ENCODE data around the gene FAAP20.
"Not testable (repeated sequence)": the region's sequence is repeated elsewhere in the genome, so short reads cannot be mapped to it uniquely, and the experiment has no call there.

The FAAP20 gene

GRCh38 chr1:2151911-2152310 is 42.7 kb downstream of the FAAP20 start:
- Mint-ChIP-seq H3K27me3 (ENCODE audit: low read depth, poor library complexity) (no peaks in the 10 kb centered on the region), H3K36me3 (ENCODE audit: low read depth) (peaks cover 25% of the 10 kb centered on the region), H3K4me1 (peaks cover 10% of the 10 kb centered on the region), H3K27ac (no peak overlapping the region), H3K9me3 (no peaks in the 10 kb centered on the region), H3K4me3 (no peak overlapping the region)
- no peak for DNase-seq
- TF ChIP-seq, protein P1, sequence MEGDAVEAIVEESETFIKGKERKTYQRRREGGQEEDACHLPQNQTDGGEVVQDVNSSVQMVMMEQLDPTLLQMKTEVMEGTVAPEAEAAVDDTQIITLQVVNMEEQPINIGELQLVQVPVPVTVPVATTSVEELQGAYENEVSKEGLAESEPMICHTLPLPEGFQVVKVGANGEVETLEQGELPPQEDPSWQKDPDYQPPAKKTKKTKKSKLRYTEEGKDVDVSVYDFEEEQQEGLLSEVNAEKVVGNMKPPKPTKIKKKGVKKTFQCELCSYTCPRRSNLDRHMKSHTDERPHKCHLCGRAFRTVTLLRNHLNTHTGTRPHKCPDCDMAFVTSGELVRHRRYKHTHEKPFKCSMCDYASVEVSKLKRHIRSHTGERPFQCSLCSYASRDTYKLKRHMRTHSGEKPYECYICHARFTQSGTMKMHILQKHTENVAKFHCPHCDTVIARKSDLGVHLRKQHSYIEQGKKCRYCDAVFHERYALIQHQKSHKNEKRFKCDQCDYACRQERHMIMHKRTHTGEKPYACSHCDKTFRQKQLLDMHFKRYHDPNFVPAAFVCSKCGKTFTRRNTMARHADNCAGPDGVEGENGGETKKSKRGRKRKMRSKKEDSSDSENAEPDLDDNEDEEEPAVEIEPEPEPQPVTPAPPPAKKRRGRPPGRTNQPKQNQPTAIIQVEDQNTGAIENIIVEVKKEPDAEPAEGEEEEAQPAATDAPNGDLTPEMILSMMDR (IDR thresholded peaks at IDR 0.05) = no peak

- H3K27me3 Mint-ChIP-seq (ENCODE audit: low read depth, poor library complexity) = no peaks in the 10 kb centered on the region
- H3K4me1 Mint-ChIP-seq = peaks cover 10% of the 10 kb centered on the region
- TF ChIP-seq, protein P1 (IDR thresholded peaks at IDR 0.05) = no peak
- no peaks in the 10 kb centered on the region for H3K9me3 Mint-ChIP-seq
- DNase-seq = no peak
- H3K36me3 Mint-ChIP-seq (ENCODE audit: low read depth) = peaks cover 25% of the 10 kb centered on the region
- H3K4me3 Mint-ChIP-seq = no peak overlapping the region
- H3K27ac Mint-ChIP-seq = no peak overlapping the region
Measured at GRCh38 chr1:2151252-2151651, 43.3 kb downstream of the FAAP20 start.

GRCh38 chr1:2150801-2151200 is 43.8 kb downstream of the FAAP20 start:
- no peak overlapping the region for H3K4me3 Mint-ChIP-seq
- H3K4me1 Mint-ChIP-seq = peaks cover 10% of the 10 kb centered on the region
- peaks cover 25% of the 10 kb centered on the region for H3K36me3 Mint-ChIP-seq (ENCODE audit: low read depth)
- no peaks in the 10 kb centered on the region for H3K9me3 Mint-ChIP-seq
- no peak overlapping the region for H3K27ac Mint-ChIP-seq
- TF ChIP-seq, protein P1 (IDR thresholded peaks at IDR 0.05) = no peak
- DNase-seq = no peak
- no peaks in the 10 kb centered on the region for H3K27me3 Mint-ChIP-seq (ENCODE audit: low read depth, poor library complexity)

GRCh38 chr1:2148691-2149090 is 45.9 kb downstream of the FAAP20 start:
- TF ChIP-seq, protein P1 (IDR thresholded peaks at IDR 0.05) = no peak
- no peak for DNase-seq
- Mint-ChIP-seq H3K4me1 (peaks cover 5% of the 10 kb centered on the region), H3K27ac (no peak overlapping the region), H3K9me3 (no peaks in the 10 kb centered on the region), H3K36me3 (ENCODE audit: low read depth) (peaks cover 15% of the 10 kb centered on the region), H3K27me3 (ENCODE audit: low read depth, poor library complexity) (no peaks in the 10 kb centered on the region), H3K4me3 (no peak overlapping the region)

- H3K27me3 Mint-ChIP-seq (ENCODE audit: low read depth, poor library complexity); H3K4me1 Mint-ChIP-seq; DNase-seq; H3K4me3 Mint-ChIP-seq; H3K9me3 Mint-ChIP-seq; H3K27ac Mint-ChIP-seq: not testable (repeated sequence)
- H3K36me3 Mint-ChIP-seq (ENCODE audit: low read depth) = peaks cover 15% of the 10 kb centered on the region
Measured at GRCh38 chr1:2147869-2148268, 46.7 kb downstream of the FAAP20 start.

DNA sequence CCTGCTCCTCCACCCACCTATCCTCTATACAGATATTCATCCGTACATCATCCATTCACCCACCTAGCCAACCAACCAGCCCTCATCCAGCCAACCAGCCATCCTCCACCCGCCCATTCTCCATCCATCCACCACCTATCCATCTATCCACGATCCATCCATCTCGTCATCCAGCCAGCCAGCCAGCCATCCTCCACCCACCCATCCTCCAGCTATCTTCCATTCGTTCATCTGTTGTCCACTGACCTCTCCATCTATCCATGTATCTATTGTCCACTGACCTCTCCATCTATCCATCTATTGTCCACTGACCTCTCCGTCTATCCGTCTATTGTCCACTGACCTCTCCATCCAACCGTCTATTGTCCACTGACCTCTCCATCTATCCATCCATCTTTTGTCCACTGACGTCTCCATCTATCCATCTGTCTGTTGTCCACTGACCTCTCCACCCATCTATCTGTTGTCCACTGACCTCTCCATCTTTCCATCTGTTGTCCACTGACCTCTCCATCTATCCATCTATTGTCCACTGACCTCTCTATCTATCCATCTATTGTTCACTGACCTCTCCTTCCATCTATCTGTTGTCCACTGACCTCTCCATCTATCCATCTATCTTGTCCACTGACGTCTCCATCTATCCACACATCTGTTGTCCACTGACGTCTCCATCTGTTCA is 47.6 kb downstream of the FAAP20 start:
- TF ChIP-seq, protein P1 (IDR thresholded peaks at IDR 0.05) = no peak
- no peaks in the 10 kb centered on the region for H3K9me3 Mint-ChIP-seq
- no peak overlapping the region for H3K27ac Mint-ChIP-seq
- H3K4me3 Mint-ChIP-seq = no peak overlapping the region
- DNase-seq = no peak
- no peaks in the 10 kb centered on the region for H3K27me3 Mint-ChIP-seq (ENCODE audit: low read depth, poor library complexity)
- no peaks in the 10 kb centered on the region for H3K4me1 Mint-ChIP-seq
- H3K36me3 Mint-ChIP-seq (ENCODE audit: low read depth) = peaks cover 11% of the 10 kb centered on the region
